ENCODE data around the gene ZCWPW1.
"Not testable (repeated sequence)": the region's sequence is repeated elsewhere in the genome, so short reads cannot be mapped to it uniquely, and the experiment has no call there.

The ZCWPW1 gene

GRCh38 chr7:100456562-100456961 lies 28.1 kb upstream of the ZCWPW1 start:
- no peak for DNase-seq (ENCODE audit: low read depth in 2 of 3, low spot score in 2 of 3)

GRCh38 chr7:100455206-100455605 lies 26.7 kb upstream of the ZCWPW1 start:
- DNase-seq (ENCODE audit: low read depth in 2 of 3, low spot score in 2 of 3) = no peak

- DNase-seq (ENCODE audit: low read depth in 2 of 3, low spot score in 2 of 3) = not testable (repeated sequence)
Observed at GRCh38 chr7:100453854-100454253, 25.4 kb upstream of the ZCWPW1 start.

- DNase-seq (ENCODE audit: low read depth in 2 of 3, low spot score in 2 of 3) = no peak
Observed at GRCh38 chr7:100452513-100452912, 24.0 kb upstream of the ZCWPW1 start.

- no peak for DNase-seq (ENCODE audit: low read depth in 2 of 3, low spot score in 2 of 3)
Observed at GRCh38 chr7:100449190-100449795, 20.8 kb upstream of the ZCWPW1 start.

GRCh38 chr7:100447363-100447762 lies 18.9 kb upstream of the ZCWPW1 start:
- not testable (repeated sequence) for DNase-seq (ENCODE audit: low read depth in 2 of 3, low spot score in 2 of 3)

- no peak for DNase-seq (ENCODE audit: low read depth in 2 of 3, low spot score in 2 of 3)
Observed at GRCh38 chr7:100446040-100446439, 17.5 kb upstream of the ZCWPW1 start.

- no peak for DNase-seq (ENCODE audit: low read depth in 2 of 3, low spot score in 2 of 3)
Observed at GRCh38 chr7:100444311-100445278, 16.1 kb upstream of the ZCWPW1 start.

GRCh38 chr7:100443096-100443840 lies 14.8 kb upstream of the ZCWPW1 start:
- no peak for DNase-seq (ENCODE audit: low read depth in 2 of 3, low spot score in 2 of 3)

GRCh38 chr7:100441641-100442535 lies 13.4 kb upstream of the ZCWPW1 start:
- DNase-seq (ENCODE audit: low read depth in 2 of 3, low spot score in 2 of 3) = no peak

- not testable (repeated sequence) for DNase-seq (ENCODE audit: low read depth in 2 of 3, low spot score in 2 of 3)
Observed at GRCh38 chr7:100439244-100439643, 10.7 kb upstream of the ZCWPW1 start.

GRCh38 chr7:100438731-100439130 lies 10.2 kb upstream of the ZCWPW1 start:
- not testable (repeated sequence) for DNase-seq (ENCODE audit: low read depth in 2 of 3, low spot score in 2 of 3)

- no peak for DNase-seq (ENCODE audit: low read depth in 2 of 3, low spot score in 2 of 3)
Observed at GRCh38 chr7:100438172-100438571, 9.7 kb upstream of the ZCWPW1 start.

- no peak for DNase-seq (ENCODE audit: low read depth in 2 of 3, low spot score in 2 of 3)
Observed at GRCh38 chr7:100437150-100438100, 8.9 kb upstream of the ZCWPW1 start.

GRCh38 chr7:100435401-100436304 lies 7.2 kb upstream of the ZCWPW1 start:
- no peak for DNase-seq (ENCODE audit: low read depth in 2 of 3, low spot score in 2 of 3)

GRCh38 chr7:100434297-100435144 lies 6.0 kb upstream of the ZCWPW1 start:
- DNase-seq (ENCODE audit: low read depth in 2 of 3, low spot score in 2 of 3) = no peak

GRCh38 chr7:100433592-100434296 lies 5.2 kb upstream of the ZCWPW1 start:
- no peak for DNase-seq (ENCODE audit: low read depth in 2 of 3, low spot score in 2 of 3)
